B cell (primary cell): ENCODE data around the gene PRR7. TPM values are rescaled to one million over a fixed set of nuclear protein-coding genes. Genes with fewer than 3 reads are reported as not detected.

Experiments
- ATAC-seq: fragments of 200-7000 bp; cut with Tn5 transposase; one replicate; pipeline ENCODE4 v1.10.0; 2021; ENCODE audit warnings: low read depth, mild to moderate bottlenecking, moderate number of reproducible peaks, moderate library complexity
- CTCF ChIA-PET: fragments of 350-600 bp; sonication (Branson Sonifier 250); formaldehyde crosslinking; loops from one replicate; lab custom pipeline; 2021; ENCODE audit warnings: antibody characterized with exemption, inconsistent platforms; lab: Charles Lee
- POLR2A ChIA-PET: fragments of 350-600 bp; sonication (Branson Sonifier 250); formaldehyde crosslinking; loops from one replicate; lab custom pipeline; 2021; ENCODE audit warnings: antibody characterized with exemption; lab: Charles Lee
- DNase-seq: peaks from one replicate; pipeline ENCODE4 v3.0.0; 2013
- H2AFZ ChIP-seq: 2 replicates; pipeline ENCODE4 v1.6.1; 2012; ENCODE audit warnings: mild to moderate bottlenecking, low read depth, low read length; ENCODE audit not compliant: insufficient read depth, poor library complexity, severe bottlenecking
- H3K27ac ChIP-seq, 2 donors: 1 replicate in 1 of 2; 2 replicates in 1 of 2; pipeline ENCODE4 v1.5.1; 2012 to 2013; ENCODE audit warnings: low read length in 2 of 2, mild to moderate bottlenecking in 2 of 2, moderate library complexity in 1 of 2
- H3K27me3 ChIP-seq, 4 experiments: fragments of 200-600 bp in 1 of 4; sonication (generic) in 1 of 4; replicated peaks in 1 of 4; 1 replicate in 2 of 4; 2 replicates in 2 of 4; pipeline versions ENCODE4 v1.6.1 to v1.7.0; 2013 to 2016; ENCODE audit warnings: low read length in 3 of 4, mild to moderate bottlenecking in 2 of 4, mixed read lengths in 1 of 4, moderate library complexity in 1 of 4; ENCODE audit not compliant: insufficient read depth in 4 of 4, control insufficient read depth in 3 of 4; ENCODE audit errors: control extremely low read depth in 1 of 4
- H3K36me3 ChIP-seq, 2 experiments: replicated peaks in 1 of 2; 1 replicate in 1 of 2; 2 replicates in 1 of 2; pipeline versions ENCODE4 v1.6.1 to v1.7.1; 2013; ENCODE audit warnings: low read length in 1 of 2; ENCODE audit not compliant: insufficient read depth in 2 of 2, control insufficient read depth in 1 of 2; ENCODE audit errors: control extremely low read depth in 1 of 2, extremely low read depth in 1 of 2
- H3K4me1 ChIP-seq, 2 donors: fragments of 200-600 bp in 1 of 2; sonication (generic) in 1 of 2; 1 replicate in 1 of 2; 2 replicates in 1 of 2; pipeline versions ENCODE4 v1.5.1 to v1.6.1; 2013 to 2017; ENCODE audit warnings: low read length in 2 of 2; ENCODE audit not compliant: control insufficient read depth in 2 of 2, insufficient read depth in 2 of 2
- H3K4me2 ChIP-seq: replicated peaks from 2 replicates; pipeline ENCODE3; 2012; ENCODE audit warnings: mild to moderate bottlenecking, low read depth, low read length; ENCODE audit not compliant: poor library complexity, severe bottlenecking
- H3K4me3 ChIP-seq, 5 experiments: fragments of 200-600 bp in 1 of 5; sonication (generic) in 1 of 5; 1 replicate in 3 of 5; 2 replicates in 2 of 5; pipeline versions ENCODE4 v1.5.1 to v1.7.0; 2011 to 2016; ENCODE audit warnings: low read length in 4 of 5, mild to moderate bottlenecking in 4 of 5, low read depth in 2 of 5, control low read depth in 1 of 5, moderate library complexity in 1 of 5; ENCODE audit not compliant: insufficient read depth in 1 of 5; ENCODE audit errors: control extremely low read depth in 1 of 5, extremely low read depth in 1 of 5
- H3K79me2 ChIP-seq: fragments of 200-600 bp; sonication (generic); one replicate; pipeline ENCODE4 v1.6.0; 2016; ENCODE audit warnings: low read length; ENCODE audit not compliant: control insufficient read depth, insufficient read depth
- H3K9ac ChIP-seq: fragments of 200-600 bp; sonication (generic); 2 replicates; pipeline ENCODE4 v1.6.1; 2017; ENCODE audit warnings: mild to moderate bottlenecking, low read length, moderate library complexity
- H3K9me3 ChIP-seq, 3 donors: one replicate each; pipeline versions ENCODE4 v1.6.1 to v1.7.1; 2013; ENCODE audit warnings: low read length in 2 of 3; ENCODE audit not compliant: control insufficient read depth in 2 of 3, insufficient read depth in 1 of 3; ENCODE audit errors: control extremely low read depth in 1 of 3
- H4K20me1 ChIP-seq: 2 replicates; pipeline ENCODE4 v1.6.0; 2012; ENCODE audit warnings: mild to moderate bottlenecking, low read length; ENCODE audit not compliant: insufficient read depth, control insufficient read depth, poor library complexity, severe bottlenecking
- H3K27ac Mint-ChIP-seq: one replicate; pipeline ENCODE4 v1.8.0; 2021; ENCODE audit warnings: mixed read lengths
- H3K27me3 Mint-ChIP-seq: one replicate; pipeline ENCODE4 v1.8.0; 2021; ENCODE audit warnings: mixed read lengths
- H3K4me1 Mint-ChIP-seq: one replicate; pipeline ENCODE4 v1.8.0; 2021; ENCODE audit warnings: mixed read lengths
- H3K4me3 Mint-ChIP-seq: one replicate; pipeline ENCODE4 v1.8.0; 2021; ENCODE audit warnings: mixed read lengths
- H3K9me3 Mint-ChIP-seq: one replicate; pipeline ENCODE4 v1.8.0; 2022; ENCODE audit warnings: mixed read lengths; ENCODE audit not compliant: insufficient read depth
- CTCF ChIP-seq: fragments of 200-600 bp; IDR thresholded peaks from one replicate; pipeline ENCODE4 v1.8.0; 2022; ENCODE audit warnings: antibody characterized with exemption, mild to moderate bottlenecking
- EZH2 ChIP-seq: IDR thresholded peaks from 2 replicates; pipeline ENCODE4 v1.6.1; 2012; ENCODE audit warnings: borderline replicate concordance, low read depth, mild to moderate bottlenecking, moderate library complexity, low read length; ENCODE audit not compliant: insufficient read depth, poor library complexity, severe bottlenecking
- WGBS: methylation state at CpG from one replicate; pipeline ENCODE4 v1.1.5; 2013; ENCODE audit warnings: missing lambda C conversion rate; ENCODE audit not compliant: insufficient coverage; 5-methylcytosine and 5-hydroxymethylcytosine counted together
- intact Hi-C: fragments of 100-400 bp; cut with micrococcal nuclease; formaldehyde crosslinking; loops from one replicate; pipeline ENCODE4 v1.10.0; 2022
- polyA plus RNA-seq: library from polyadenylated mRNA; depleted of rRNA; stranded (reverse); fragments of >200 nt; gene quantifications from 2 replicates; pipeline ENCODE4 v1.2.3, GENCODE V29; 2012
- total RNA-seq, 2 donors: library from RNA; stranded (reverse); fragments of 120-200 nt in 1 of 2; gene quantifications; 1 replicate in 1 of 2; 2 replicates in 1 of 2; pipeline versions ENCODE4 v1.2.3 to v1.2.4, GENCODE V29; 2013 to 2022

The PRR7 gene
- total and polyA plus RNA-seq, 2 donors (not counting 1 experiment from before 2014, with no cell fraction given) = 4.8 to 84.4 TPM

- Histone ChIP-seq H3K27ac (peak overlapping the region; percentile 29 to 63), H3K27me3 (peaks cover 0 to 10% (median 4%) of the 10 kb centered on the region in 4 experiments), H2AFZ (no peak overlapping the region), H3K4me1 (peaks cover 38 to 52% of the 10 kb centered on the region in 2 donors), H3K4me3 (no peak overlapping the region), H3K79me2 (peaks cover 9% of the 10 kb centered on the region), H3K4me2 (peak overlapping the region; percentile 81), H3K9ac (no peak overlapping the region), H4K20me1 (peaks cover 10% of the 10 kb centered on the region), H3K36me3 (no peaks in the 10 kb centered on the region), H3K9me3 (peaks cover 0 to 10% (median 0%) of the 10 kb centered on the region in 3 donors)
- TF ChIP-seq EZH2 (no peak), CTCF (no peak)
- peaks cover 3% of the 10 kb centered on the region for H3K27me3 Mint-ChIP-seq
- no peak for ATAC-seq
- H3K27ac Mint-ChIP-seq = peak overlapping the region; percentile 37
- H3K4me1 Mint-ChIP-seq = peaks cover 57% of the 10 kb centered on the region
- ChIA-PET CTCF (interaction anchor here (0.9 to 2.5 kb wide), 6 partner anchors 13 to 105 kb away, joined by 3 to 11 read pairs (median 4); no protein-coding TSS in a partner anchor), POLR2A (interaction anchor here (1.1 kb wide), 2 partner anchors 39 to 40 kb away, joined by 3 read pairs; no protein-coding TSS in a partner anchor)
- 72% methylated on average over 14 of the region's 14 CpGs for WGBS
- intact Hi-C loops = no loop called here
- H3K4me3 Mint-ChIP-seq = peak overlapping the region; percentile 67
- H3K9me3 Mint-ChIP-seq = no peaks in the 10 kb centered on the region
- no peak for DNase-seq
These were observed 48.8 kb downstream of the PRR7 start for GRCh38 chr5:177495243-177496060.
